ENCODE results near the gene MAPK4. TPM values are rescaled to one million over a fixed set of nuclear protein-coding genes. Genes with fewer than 3 reads are reported as not detected.

MAPK4 gene
- total RNA-seq, 1 donor from 2014 or later, result 7.9 TPM

DNA sequence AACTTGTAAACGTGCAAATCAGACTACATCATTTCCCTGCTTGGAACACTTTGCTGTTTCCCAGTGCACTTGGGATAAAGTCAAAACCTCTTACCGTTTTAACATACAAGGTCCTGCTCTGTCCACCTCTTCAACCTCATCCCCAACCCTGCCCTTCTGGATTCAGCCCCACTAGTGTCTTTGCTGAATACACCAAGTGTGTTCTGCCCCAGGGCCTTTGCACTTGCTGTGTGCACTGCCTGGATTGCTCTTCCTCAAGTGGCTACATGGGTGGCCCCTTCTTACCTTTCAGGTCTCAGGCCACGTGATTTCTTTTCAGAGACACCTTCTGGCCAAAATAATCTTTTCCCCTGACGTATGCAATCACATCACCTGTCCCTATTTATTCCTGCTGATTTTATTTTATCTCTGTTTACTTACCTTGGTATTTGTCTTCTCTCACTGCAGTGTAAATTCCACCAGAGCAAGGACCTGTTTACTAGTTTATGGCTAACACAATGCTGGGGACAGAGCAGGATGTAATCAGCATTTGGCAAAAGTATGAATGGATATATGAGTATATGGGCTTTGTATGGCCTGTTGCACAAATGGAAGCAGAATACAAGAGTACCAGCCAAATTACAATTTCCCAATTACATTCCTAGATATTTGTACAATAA is 63.9 kb downstream of the MAPK4 start:
- DNase-seq (ENCODE audit: low spot score), result no peak

DNA sequence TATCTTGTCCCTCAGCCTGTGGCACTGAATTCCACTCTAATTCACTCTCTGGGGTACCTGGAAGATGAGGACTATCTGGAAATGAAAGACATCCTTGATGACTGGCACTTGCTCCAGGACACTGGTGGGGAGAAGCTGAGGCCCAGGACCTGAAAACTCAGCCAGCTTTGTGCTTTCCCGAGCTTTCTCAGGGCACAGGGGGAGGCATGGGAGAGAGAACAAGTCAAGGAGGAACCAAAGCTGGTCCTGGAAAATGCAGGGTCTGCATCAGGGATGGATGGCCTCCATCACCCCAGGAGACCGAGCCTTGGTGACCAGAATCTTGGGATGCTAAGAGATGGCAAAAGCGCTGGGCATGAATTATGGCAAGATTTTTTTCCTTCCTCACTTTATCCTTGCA is 65.1 kb downstream of the MAPK4 start:
- no peak for DNase-seq (ENCODE audit: low spot score)

DNA sequence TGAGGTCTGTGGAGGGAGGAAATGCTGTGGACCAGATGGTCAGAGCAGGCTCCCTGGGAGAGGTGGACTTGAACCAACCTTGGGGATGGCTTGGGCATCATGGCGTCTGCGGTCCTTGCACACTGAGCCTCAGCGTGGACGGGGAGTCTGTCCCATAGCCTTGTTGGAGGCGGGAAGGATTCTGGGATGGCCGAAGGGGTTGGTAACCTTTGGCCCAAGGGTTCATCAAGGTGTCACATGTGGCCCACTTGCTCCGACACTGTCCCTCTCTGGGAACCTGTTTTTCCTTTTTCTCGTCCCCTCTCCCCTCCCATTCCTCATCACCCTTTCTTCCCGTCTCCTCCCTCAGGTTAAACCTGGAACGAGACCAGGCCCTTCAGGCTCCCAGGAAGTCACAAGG is 66.4 kb downstream of the MAPK4 start:
- DNase-seq (ENCODE audit: low spot score), result no peak

DNA sequence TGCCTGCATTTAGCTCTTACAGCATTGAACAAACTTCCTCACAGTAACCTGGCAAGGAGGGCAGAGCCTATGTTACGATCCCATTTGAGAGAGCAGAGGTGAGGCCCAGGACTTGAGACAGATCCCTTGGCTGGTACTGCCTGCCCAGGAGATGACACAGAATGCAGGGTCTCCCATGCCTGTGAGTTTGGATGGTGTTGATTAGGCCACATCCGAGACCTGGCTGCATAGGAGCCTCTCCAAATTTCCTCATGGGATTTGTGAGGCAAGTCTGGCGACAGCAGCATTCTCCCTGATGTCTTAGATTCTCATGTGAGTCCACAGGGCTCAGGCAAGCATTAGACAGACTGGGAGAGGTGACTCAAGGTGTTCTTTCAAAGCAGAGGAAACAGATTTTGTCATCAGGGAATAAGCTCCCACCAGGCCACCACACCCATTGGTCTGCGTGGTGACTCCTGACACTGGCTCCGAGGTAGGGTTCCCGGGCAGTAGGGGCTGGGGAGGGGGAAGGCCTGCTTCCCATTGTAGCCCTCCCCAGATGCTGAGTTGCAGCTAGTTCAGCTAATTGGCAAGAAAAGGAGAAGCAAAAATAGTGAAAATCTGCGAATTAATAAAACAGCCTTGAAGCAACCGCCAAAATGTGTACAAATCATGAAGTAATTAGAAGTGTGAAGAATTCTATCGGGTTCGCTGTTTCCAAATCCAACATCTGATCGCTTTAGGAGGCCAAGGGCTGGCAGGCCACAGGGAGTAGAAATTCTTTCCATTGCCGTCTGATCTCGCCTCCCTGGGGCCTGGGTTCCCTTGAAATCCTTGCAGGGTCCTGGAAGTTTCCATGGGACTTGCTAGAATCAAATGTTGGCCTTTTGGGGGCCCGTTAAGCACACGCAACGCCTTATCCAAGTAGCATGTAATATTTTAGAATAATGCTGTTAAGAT is 68.0 kb downstream of the MAPK4 start:
- no peak for DNase-seq (ENCODE audit: low spot score)

DNA sequence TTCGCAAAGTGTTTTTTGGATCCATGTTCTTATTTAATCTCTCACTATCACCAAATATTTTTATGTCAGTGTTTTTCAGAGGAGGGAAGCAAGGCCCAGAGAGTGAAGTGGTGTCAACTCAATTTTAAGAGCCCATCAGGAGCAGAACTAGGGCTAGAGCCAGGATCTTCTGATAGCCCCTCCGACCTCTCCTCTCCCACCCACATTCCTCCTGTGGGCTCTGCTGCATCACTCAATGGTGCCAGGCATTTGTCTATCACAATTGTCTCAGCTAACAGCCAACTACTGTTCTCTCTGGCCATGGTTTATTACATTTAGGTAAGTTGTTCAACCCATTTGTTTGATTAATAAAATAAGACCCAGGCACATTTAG is 68.6 kb downstream of the MAPK4 start:
- no peak for DNase-seq (ENCODE audit: low spot score)

DNA sequence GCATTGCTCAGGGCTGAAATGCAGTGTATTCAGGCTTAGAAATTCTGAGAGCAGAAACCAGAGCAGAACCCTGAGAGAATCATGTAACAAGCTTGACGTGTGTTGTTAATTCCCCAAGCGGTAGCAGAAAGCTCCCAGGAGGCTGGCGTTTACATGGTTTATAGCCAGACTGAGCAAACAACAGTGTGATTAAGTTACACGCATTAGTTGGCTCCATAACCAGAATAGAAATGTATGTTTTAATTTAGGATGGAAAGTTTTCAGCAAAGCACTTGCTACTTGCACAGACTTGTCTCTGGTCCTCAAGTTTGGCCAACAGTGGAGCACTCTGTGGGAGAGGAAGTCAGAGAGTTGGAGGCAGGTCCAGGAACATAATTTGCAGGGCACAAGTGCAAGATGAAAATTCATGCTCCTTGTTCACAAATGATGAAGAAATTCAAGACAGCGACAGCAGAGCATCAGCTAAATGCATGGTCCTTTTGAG is 69.3 kb downstream of the MAPK4 start:
- peak; percentile 18 for DNase-seq (ENCODE audit: low spot score)

DNA sequence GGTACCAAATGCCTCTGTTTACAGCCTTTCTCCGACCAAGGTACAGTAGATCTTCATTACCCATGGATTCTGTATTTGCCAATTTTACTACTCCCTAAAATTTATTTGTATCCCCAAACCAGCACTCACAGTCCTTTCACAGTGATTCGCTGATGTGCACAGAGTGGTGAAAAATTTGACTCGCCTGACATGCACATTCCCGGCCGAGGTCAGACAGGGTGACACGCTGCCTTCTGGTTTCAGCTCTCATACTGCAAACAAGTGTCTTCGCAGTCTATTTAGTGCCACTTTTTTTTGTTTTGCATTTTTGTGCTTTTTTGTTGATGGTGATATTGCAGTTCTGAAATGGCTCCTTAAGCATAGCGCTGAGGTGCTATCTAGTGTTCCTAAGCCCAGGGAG is 71.0 kb downstream of the MAPK4 start:
- no peak for DNase-seq (ENCODE audit: low spot score)

DNA sequence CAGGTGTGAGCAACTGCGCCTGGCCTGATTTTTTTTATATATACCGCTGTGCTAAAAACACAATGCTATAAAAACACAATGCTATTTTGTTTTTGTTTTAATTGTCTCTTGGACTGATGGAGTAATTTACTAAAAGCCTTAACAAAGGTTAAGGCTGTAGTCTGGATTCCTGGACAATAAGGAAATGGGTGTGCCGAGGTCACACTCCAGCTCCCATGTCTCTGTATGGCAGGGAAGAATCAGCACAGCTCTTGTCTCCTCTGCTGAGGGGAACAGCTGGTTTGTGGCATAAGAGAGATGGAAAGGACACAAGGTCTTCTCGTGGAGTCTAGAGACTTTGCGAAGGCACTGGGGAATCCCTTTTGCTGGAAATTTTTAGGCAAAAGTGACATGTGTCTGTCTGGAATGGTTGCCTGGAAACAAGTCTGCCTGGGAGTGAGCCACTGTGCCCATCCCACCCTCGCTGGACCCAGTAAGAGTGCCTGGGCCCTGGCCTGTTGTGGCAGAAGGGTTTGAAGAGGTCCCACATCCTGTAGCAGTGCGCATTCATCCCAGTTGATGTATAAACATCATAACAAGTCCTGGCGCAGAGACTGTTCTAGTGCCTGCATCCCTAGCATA is 73.1 kb downstream of the MAPK4 start:
- no peak for DNase-seq (ENCODE audit: low spot score)

DNA sequence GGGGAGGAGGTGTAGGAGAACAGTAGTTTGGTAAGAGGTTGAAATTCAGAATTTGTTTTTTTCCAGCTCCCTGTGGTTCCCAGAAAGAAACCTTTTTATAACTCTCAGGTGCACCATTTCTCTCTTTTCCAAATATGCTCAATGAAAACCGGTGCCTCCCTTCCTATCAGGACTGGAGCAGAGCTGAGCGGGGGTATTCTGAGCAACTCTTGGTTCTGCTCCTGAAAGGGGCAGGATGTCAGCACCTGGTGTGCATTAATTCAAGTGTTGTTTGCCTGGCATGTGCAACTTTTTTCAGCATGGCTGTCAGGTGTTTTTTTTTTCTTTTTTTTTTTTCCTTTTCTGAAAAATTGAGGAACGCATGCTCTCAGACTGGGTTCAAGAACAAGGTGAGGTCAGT is 74.1 kb downstream of the MAPK4 start:
- DNase-seq (ENCODE audit: low spot score), result no peak

DNA sequence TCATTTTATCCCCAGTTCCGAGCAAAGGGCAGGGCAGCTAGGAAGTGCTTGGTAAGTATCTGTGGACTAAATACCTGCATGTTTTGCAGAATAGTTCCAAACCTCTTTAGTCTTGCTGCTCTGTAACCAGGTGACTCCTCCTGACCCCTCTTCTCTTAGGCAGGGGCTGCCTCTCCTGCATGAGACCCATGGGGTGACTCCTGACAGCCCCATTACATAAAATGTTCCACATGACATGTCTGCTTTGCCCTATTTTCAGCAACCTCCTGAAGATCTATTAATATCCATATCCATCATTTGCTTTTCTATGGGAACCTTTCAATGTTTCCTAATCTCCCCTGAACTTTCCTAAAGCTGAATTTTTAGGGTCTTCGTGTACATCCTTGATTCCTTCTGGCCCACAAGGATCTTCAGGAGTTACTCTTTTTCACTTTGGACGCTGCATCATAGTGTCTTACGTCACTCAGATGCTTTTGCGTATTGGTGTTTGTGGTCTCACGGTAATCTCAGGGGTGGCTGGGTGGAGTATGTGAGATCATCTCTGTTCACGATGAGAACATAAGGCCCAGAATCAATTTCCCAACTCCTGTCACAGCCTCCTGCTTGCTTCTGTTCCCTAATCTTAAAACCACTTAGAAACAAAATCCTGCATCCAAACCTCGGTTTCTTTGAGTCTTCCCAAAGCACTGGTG is 76.6 kb downstream of the MAPK4 start:
- DNase-seq (ENCODE audit: low spot score), result no peak

DNA sequence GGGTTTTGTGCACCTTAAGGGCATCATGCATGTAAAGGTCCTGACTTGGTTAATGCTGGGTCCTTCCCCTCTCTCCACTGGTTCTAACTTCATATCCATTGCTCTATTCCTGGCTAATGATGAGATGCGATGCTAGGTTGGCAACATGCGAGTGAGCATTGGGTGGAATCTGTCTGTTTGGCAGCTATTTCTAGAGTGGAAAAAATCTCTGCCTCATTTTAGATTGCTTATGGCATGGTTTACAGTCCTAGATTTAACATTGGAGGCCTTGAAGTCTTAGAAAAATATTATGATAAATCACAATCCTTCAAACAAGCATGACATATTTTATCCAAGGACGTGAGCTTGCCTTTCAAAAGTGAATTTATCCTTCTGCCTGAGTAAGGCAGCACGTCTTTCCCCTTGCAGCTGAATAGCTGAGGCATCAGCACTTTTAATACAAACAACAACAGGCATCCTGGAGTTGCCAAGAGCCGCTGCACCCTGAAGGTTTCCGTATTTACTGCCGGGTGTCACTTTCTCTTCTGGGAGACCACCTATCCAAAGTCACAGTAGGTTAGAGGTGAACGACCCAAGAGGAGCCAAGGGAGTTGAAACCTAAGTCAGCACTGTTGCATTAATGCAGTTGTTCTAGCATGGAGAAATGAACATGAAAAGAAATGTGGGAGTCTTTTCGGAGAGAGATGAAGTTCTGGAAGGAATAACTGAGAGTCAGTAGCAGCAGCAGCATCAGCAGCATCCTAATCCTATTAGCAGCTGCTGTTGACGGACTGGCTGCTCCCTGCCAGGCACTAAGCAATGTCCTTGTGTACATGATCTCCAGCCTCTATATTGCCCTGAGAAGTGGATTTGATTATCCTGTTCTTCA is 78.4 kb downstream of the MAPK4 start:
- DNase-seq (ENCODE audit: low spot score), result peak; percentile 10

DNA sequence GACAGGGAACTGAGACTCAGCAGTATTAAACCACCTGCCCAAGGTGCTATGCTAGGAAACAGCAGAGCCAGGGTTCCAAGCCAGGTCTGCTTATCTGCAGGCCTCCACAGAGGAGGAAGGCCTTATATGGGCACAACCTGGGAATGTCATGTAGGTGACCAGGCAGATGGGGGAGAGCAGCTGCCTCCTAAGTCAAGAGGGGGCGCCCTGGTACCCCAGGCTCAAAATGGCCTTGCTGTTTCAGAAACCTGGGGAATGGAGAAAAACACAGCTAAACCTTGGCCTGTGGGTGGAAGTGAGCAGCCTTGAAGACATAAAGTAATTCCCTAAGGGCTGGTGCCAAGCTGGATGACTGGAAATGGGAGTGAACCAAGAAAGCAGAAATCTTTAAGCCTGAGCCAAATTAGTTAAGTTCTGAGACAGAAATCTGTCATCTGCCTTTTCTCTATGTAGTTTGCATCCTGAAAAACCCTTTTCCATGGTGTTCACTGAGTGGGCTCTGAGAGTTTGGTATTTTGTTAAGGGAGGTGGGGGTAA is 79.1 kb downstream of the MAPK4 start:
- DNase-seq (ENCODE audit: low spot score), result peak; percentile 23

DNA sequence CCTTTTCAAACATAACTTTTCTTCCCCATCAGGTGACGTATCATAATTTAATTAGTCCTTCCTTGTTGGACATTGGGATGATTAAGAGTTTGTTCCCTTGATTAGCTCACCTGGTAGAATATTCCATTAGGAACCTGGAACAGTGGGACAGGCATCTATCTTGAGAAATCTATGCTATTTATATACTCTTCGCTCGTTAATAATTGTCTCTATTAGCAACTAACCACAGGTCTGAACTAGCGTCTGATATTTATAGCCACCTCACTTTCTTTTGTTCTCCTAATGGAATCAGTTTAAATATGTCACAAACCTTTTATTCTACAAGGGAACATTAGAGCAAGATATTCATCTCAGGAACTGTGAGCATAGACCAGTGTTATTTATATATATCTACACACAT is 79.8 kb downstream of the MAPK4 start:
- DNase-seq (ENCODE audit: low spot score), result no peak

DNA sequence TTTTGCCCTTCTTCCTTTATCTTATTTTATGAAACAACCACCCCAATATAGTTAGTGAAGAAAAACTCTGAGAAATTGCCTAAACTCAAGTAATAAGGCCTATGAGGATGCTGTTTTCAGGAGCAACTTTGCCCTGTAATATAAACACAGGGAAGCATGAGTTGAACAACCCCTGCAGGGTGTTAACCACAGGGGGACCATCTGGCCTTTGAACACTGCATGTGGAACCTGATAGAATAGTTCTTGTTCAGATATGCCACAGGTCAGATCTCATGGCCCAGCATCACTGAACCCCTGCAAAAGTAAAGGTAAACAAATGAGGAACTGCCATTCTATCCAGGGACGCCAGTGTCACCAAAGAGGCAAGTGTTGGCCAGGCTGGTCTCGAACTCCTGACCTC is 82.6 kb downstream of the MAPK4 start:
- no peak for DNase-seq (ENCODE audit: low spot score)

DNA sequence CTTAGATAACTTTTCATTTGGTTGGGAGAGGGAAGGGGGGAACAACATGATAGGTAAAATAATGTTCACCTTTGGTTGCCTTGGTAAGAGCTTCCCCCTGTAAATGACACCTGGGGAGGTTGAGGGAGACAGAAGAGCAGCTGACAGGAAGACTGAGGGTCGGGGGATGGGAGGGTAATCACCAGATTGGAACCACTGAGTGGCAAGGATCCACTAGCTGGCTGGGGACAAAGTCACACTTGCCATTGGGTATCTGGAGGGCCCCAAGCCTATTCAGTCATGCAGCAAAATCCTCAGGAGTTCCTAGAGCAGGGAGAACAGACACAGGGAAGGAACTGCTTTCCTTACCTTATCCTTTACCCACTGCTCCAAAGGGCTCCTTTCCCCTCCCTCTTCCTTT is 84.3 kb downstream of the MAPK4 start:
- DNase-seq (ENCODE audit: low spot score), result no peak

DNA sequence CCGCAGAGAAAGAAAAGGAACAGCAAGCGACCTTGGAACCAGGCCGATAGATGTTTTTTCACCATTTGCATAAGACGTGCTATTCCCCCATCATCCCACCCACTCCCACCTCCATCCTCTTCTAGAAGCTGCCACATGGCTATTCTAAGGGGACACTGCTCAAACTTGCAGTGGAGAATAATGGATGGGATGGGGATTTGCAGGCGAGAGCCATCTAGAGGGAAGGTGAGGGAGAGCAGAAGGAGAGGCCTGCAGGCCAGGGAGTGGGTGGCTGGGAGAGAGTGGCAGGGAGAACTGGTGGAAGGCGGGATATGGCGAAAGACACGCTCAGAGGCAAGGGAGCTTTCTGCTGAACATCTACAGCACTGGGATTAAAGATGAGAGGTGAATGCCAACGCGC is 84.9 kb downstream of the MAPK4 start:
- DNase-seq (ENCODE audit: low spot score), result no peak

DNA sequence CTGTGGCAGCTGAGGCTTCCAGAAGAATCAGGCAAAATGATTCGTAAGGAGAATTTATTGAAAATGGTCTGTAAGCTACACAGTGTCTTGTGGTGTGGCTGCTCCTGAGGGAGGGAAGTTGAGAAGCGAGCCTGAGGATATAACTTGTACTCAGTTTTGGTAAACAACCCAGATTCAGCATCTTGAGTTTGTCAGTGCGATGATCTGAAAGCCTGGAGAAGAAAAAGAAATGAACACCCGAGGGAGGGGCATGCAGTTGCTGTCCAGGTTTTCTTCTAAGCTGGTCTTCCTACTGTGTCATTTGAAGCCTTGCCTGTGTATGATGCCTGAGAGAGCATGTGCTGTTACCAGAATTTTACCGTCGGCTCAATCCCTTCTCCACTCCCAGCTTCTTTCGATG is 87.3 kb downstream of the MAPK4 start:
- DNase-seq (ENCODE audit: low spot score), result peak; percentile 15

DNA sequence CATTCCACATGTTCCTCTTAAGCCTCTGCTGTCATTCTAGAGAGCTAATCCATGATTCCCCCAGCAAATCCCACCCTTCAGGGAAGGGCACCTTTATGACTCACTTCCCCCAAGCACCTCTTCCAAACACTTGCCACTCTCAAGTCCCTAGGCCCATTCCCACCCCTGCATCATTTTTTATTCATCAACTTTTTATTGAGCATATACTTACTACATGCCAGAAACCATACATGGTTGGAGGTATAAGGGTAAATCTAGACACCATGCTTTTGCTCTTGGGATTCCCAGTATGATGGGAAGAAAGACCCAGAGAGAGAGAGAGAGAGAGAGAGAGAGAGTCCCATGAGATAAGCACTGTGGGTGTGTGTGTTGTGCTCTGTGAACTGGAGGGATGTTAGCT is 87.9 kb downstream of the MAPK4 start:
- no peak for DNase-seq (ENCODE audit: low spot score)

DNA sequence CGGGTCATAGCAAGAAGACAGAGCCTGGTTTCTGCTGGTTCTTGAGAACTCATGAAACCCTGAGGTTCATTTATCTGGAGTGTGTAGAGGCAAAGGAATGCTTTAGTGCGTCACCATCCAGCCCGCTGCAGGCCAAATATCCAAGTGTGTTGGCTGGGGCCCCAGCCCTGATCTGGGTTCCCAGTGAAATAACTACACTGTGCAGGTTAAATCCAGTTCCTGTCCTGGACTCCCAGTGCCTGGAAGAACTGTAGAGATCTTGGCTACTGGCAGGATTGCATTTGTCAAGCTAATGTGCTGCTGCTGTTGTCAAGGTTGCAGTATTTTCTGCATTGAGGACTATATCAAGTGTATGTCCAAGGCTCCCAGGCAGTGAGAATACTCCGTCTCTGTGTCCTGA is 89.9 kb downstream of the MAPK4 start:
- peak; percentile 83 for DNase-seq (ENCODE audit: low spot score)

DNA sequence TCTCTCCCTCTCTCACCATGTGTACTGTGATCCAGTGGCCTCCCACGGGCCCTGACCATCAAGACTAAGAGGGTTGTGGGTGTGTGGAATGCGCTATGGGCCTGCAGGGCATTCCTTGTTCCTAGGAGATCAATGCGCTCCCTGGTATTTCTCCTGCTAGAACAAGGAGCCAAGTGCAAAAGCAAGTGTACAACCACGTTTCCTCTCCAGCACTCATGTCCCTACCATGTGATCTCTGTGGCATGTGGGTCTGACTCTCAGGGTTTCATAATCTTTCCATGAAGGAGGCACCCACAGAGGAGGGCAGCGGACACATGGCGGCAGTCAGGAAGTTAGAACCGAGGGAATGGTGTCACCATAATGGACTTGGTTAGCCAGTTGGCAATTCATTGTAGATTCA is 91.4 kb downstream of the MAPK4 start:
- no peak for DNase-seq (ENCODE audit: low spot score)
